T-helper 1 cell treated with Interleukin-12 subunit alpha and Interleukin-12 subunit beta and Interleukin-4 antibody, amounts not matched to agents 30 μg/mL and 1 μg/mL, for 36 hours (primary cell): ENCODE measurements around the gene CCDC200.
A peak's percentile ranks its signal among the peaks of the same experiment; 100 is the strongest.
"Not testable (repeated sequence)": the region's sequence is repeated elsewhere in the genome, so short reads cannot be mapped to it uniquely, and the experiment has no call there.

Experiments used
- H3K27ac Mint-ChIP-seq: one replicate; pipeline ENCODE4 v1.8.0; 2021; ENCODE audit warnings: mild to moderate bottlenecking, mixed read lengths
- H3K27me3 Mint-ChIP-seq: one replicate; pipeline ENCODE4 v1.8.0; 2021; ENCODE audit warnings: low read depth, mixed read lengths
- H3K36me3 Mint-ChIP-seq: one replicate; pipeline ENCODE4 v1.8.0; 2021; ENCODE audit warnings: low read depth, mixed read lengths
- H3K4me1 Mint-ChIP-seq: one replicate; pipeline ENCODE4 v1.8.0; 2021; ENCODE audit warnings: low read depth, mixed read lengths
- H3K4me3 Mint-ChIP-seq: one replicate; pipeline ENCODE4 v1.8.0; 2021; ENCODE audit warnings: mild to moderate bottlenecking, moderate library complexity, mixed read lengths
- H3K9me3 Mint-ChIP-seq: one replicate; pipeline ENCODE4 v1.8.0; 2021; ENCODE audit warnings: mixed read lengths

The CCDC200 gene

GRCh38 chr17:43220511-43221125 lies 7.8 kb downstream of the CCDC200 start:
- Mint-ChIP-seq H3K36me3 (peaks cover 17% of the 10 kb centered on the region), H3K4me3 (no peak overlapping the region), H3K9me3 (no peaks in the 10 kb centered on the region), H3K27ac (no peak overlapping the region), H3K27me3 (no peaks in the 10 kb centered on the region), H3K4me1 (peaks cover 15% of the 10 kb centered on the region)

DNA sequence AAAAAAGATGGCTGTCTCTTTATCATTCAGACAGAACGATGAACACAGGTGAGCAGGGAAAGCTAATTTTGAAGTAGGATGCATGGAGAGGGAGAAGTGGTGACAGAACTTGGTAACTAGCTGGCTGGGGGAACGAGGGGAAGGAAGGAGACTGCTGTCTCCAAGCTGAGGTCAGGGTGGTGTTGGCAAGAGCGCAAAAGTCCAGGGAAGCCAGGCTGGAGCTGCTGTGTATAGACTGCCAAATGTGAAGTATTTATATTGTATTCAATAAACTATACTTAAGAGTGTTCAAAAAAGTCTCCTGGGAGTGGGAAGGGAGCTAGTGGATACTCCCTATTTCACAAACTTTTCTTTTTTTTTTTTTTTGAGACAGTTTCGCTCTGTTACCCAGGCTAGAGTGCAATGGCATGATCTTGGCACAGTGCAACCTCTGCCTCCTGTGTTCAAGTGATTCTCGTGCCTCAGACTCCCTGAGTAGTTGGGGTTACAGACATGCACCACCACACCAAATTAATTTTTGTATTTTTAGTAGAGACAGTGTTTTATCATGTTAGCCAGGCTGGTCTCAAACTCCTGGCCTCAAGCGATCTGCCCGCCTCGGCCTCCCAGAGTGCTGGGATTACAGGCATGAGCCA lies 8.6 kb downstream of the CCDC200 start:
- peaks cover 20% of the 10 kb centered on the region for H3K36me3 Mint-ChIP-seq
- H3K4me3 Mint-ChIP-seq, result no peak overlapping the region
- H3K4me1 Mint-ChIP-seq, result peaks cover 16% of the 10 kb centered on the region
- no peak overlapping the region for H3K27ac Mint-ChIP-seq
- H3K9me3 Mint-ChIP-seq, result no peaks in the 10 kb centered on the region
- no peaks in the 10 kb centered on the region for H3K27me3 Mint-ChIP-seq

- no peak overlapping the region for H3K4me3 Mint-ChIP-seq
- H3K4me1 Mint-ChIP-seq, result peaks cover 13% of the 10 kb centered on the region
- H3K27me3 Mint-ChIP-seq, result no peaks in the 10 kb centered on the region
- H3K9me3 Mint-ChIP-seq, result no peaks in the 10 kb centered on the region
- H3K36me3 Mint-ChIP-seq, result peaks cover 16% of the 10 kb centered on the region
- no peak overlapping the region for H3K27ac Mint-ChIP-seq
Observed at GRCh38 chr17:43219001-43219400, 9.4 kb downstream of the CCDC200 start.

DNA sequence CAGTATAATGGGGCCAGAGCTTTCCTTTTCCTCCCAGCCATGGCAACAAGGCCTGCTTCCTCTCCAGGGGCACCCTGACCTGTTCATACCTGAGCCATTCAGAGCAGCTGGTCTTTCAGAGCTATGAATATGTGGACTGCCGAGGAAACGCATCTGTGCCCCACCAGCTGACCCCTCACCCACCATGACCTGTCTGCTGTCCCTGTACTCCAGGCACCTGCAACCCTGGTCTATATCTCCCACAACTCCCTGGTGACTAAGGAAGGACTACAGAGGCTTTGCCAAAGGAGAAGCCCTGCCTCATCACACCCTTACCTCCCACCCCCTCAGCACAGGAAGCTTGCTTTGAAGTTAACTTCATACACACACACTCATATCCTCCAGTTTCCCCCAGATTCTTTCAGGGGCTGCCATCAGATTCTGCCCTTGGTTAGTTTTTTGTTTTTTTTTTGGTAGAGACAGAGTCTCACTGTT lies 10.8 kb downstream of the CCDC200 start:
- H3K4me3 Mint-ChIP-seq, result no peak overlapping the region
- H3K27me3 Mint-ChIP-seq, result no peaks in the 10 kb centered on the region
- H3K36me3 Mint-ChIP-seq, result peaks cover 17% of the 10 kb centered on the region
- peaks cover 26% of the 10 kb centered on the region for H3K4me1 Mint-ChIP-seq
- no peaks in the 10 kb centered on the region for H3K9me3 Mint-ChIP-seq
- H3K27ac Mint-ChIP-seq, result no peak overlapping the region

DNA sequence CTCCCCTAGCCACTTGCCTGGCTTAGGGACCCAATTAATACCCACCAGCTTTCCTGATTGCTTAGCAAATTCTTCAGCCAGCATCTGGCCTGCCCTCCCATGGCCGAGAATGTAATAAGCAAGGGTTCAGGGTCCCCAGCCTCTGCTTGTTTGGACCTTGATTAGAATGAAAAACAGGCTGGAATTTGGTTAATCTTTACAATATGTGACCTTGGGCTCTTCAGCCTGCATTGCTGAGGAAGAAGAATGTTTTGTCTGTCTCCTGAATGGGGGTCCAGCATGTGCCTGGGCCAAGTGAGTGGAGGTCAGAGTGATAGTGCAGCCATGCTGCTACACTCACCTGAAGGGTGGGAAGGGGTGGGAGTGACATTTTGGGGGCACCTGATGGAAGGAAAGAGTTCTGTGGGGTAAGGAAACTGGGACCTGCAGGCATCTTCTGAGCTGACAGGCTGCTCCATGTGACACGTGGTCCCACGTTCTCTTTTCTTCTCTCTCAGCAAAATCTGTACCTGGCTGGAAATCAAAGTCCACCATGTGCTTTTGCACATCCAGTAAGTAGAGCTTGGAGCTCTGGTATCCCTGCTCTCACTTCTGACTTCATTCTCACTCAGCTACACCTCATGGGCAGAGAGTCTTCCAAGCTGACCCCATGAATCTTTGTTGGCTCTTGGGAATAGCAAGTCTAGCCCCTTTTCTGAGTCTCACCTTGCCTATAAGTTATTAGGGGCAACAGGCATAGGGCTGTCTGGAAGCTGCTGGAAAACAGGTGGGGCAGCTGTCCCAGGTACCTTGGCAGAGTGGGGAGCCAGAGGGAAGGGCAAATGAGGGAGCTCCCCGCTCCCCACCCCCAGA lies 11.4 kb downstream of the CCDC200 start:
- Mint-ChIP-seq H3K27ac (no peak overlapping the region), H3K9me3 (no peaks in the 10 kb centered on the region), H3K27me3 (no peaks in the 10 kb centered on the region), H3K4me1 (peaks cover 32% of the 10 kb centered on the region), H3K4me3 (no peak overlapping the region), H3K36me3 (peaks cover 19% of the 10 kb centered on the region)

- H3K9me3 Mint-ChIP-seq, result no peaks in the 10 kb centered on the region
- H3K27me3 Mint-ChIP-seq, result no peaks in the 10 kb centered on the region
- H3K36me3 Mint-ChIP-seq, result peaks cover 22% of the 10 kb centered on the region
- H3K4me1 Mint-ChIP-seq, result peaks cover 33% of the 10 kb centered on the region
- H3K4me3 Mint-ChIP-seq, result no peak overlapping the region
- no peak overlapping the region for H3K27ac Mint-ChIP-seq
Observed at GRCh38 chr17:43216369-43216761, 12.1 kb downstream of the CCDC200 start.

DNA sequence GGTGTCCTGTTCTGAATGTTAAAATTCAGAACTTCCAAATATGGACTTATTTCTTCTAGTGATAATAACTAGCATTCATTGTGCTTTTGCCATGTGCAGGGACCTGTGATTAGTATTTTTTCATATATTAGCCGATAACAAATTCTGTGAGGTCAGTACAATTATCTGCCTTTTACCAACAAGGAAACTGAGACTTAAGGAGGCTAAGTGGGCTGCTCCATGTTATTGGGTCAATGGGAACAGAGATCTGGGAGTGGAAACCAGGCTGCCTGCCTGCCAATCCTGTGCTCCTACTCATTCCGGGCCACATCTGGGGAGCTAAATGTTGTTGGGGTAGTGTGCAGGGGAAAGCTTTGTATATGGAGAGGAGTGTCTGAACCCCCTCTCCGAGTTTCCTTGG lies 13.1 kb downstream of the CCDC200 start:
- H3K27me3 Mint-ChIP-seq, result no peaks in the 10 kb centered on the region
- H3K4me1 Mint-ChIP-seq, result peaks cover 40% of the 10 kb centered on the region
- H3K36me3 Mint-ChIP-seq, result peaks cover 26% of the 10 kb centered on the region
- no peak overlapping the region for H3K27ac Mint-ChIP-seq
- H3K4me3 Mint-ChIP-seq, result no peak overlapping the region
- no peaks in the 10 kb centered on the region for H3K9me3 Mint-ChIP-seq

DNA sequence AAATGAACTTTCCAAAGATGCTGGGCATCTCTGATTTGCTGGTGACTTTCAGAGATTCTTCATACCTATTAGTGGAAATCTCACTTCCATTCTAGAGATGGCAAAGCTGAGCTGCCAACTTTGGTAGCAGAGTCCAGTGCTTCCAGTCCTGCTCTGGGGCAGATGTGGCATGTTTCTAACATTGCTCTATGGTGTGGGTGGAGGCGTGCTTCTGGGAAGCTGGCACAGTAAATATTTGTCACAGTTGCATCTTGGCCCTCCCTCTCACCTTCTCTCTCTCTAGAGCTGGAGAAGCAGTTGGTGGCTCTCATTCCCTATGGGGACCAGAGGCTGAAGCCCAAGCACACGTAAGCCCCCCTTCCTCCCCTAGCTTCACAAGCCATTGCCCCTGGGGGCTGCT lies 14.9 kb downstream of the CCDC200 start:
- peak overlapping the region; percentile 31 for H3K27ac Mint-ChIP-seq
- peaks cover 43% of the 10 kb centered on the region for H3K4me1 Mint-ChIP-seq
- H3K27me3 Mint-ChIP-seq, result no peaks in the 10 kb centered on the region

GRCh38 chr17:43212641-43213490 lies 15.6 kb downstream of the CCDC200 start:
- H3K9me3 Mint-ChIP-seq, result no peaks in the 10 kb centered on the region
- H3K27me3 Mint-ChIP-seq, result no peaks in the 10 kb centered on the region
- peaks cover 40% of the 10 kb centered on the region for H3K4me1 Mint-ChIP-seq
- H3K36me3 Mint-ChIP-seq, result peaks cover 32% of the 10 kb centered on the region
- H3K4me3 Mint-ChIP-seq, result peak overlapping the region; percentile 99
- peak overlapping the region; percentile 95 for H3K27ac Mint-ChIP-seq

More for the DNA sequence above, 14.9 kb downstream of the CCDC200 start:
- H3K4me3 Mint-ChIP-seq, result peak overlapping the region; percentile 99
- no peaks in the 10 kb centered on the region for H3K9me3 Mint-ChIP-seq
- H3K36me3 Mint-ChIP-seq, result peaks cover 31% of the 10 kb centered on the region

GRCh38 chr17:43211480-43212402 lies 16.7 kb downstream of the CCDC200 start, which contains the start of gene TMEM106A:
Gene TMEM106A (plus strand): TSS chr17:43211875. CDS start chr17:43213042, 1,167 bp downstream.
- Mint-ChIP-seq H3K4me3 (peak within 1 kb of the TSS; percentile 99), H3K27ac (peak within 1 kb of the TSS; percentile 95), H3K36me3 (peaks cover 34% of the 10 kb centered on the region), H3K4me1 (peaks cover 36% of the 10 kb centered on the region), H3K9me3 (no peaks in the 10 kb centered on the region), H3K27me3 (no peaks in the 10 kb centered on the region)

GRCh38 chr17:43211123-43211479 lies 17.3 kb downstream of the CCDC200 start:
- Mint-ChIP-seq H3K27me3 (no peaks in the 10 kb centered on the region), H3K4me3 (peak overlapping the region; percentile 99), H3K36me3 (peaks cover 33% of the 10 kb centered on the region), H3K9me3 (no peaks in the 10 kb centered on the region), H3K4me1 (peaks cover 36% of the 10 kb centered on the region), H3K27ac (peak overlapping the region; percentile 95)

DNA sequence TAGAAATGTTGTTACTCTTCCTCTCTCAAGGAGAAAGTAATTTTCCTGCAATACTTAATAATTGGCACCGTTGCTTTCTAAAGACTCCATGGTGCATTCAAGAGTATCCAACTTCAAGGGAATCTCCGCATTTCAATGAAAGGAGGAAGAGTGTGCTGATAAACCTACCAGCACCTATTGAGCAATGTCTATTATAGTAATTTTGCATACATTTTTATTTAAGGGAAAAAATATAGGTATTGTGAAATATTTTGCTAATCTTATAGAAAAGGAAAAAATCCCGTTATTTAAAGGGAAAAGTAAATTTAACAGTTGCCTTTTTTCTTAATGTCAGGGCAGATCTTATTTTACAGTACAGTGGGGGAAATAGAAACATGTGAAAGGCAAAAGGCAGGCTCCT lies 17.8 kb downstream of the CCDC200 start:
- H3K9me3 Mint-ChIP-seq, result no peaks in the 10 kb centered on the region
- peaks cover 29% of the 10 kb centered on the region for H3K36me3 Mint-ChIP-seq
- H3K4me1 Mint-ChIP-seq, result peaks cover 32% of the 10 kb centered on the region
- peak overlapping the region; percentile 95 for H3K27ac Mint-ChIP-seq
- peak overlapping the region; percentile 99 for H3K4me3 Mint-ChIP-seq
- H3K27me3 Mint-ChIP-seq, result no peaks in the 10 kb centered on the region

GRCh38 chr17:43203013-43203412 lies 25.4 kb downstream of the CCDC200 start:
- H3K9me3 Mint-ChIP-seq, H3K27ac Mint-ChIP-seq, H3K4me1 Mint-ChIP-seq, H3K4me3 Mint-ChIP-seq, H3K27me3 Mint-ChIP-seq: not testable (repeated sequence)
- H3K36me3 Mint-ChIP-seq, result peaks cover 51% of the 10 kb centered on the region
